CD8-positive, alpha-beta memory T cell (primary cell): ENCODE results near the gene SMARCA2. TPM values are rescaled to one million over a fixed set of nuclear protein-coding genes. Genes with fewer than 3 reads are reported as not detected.

ENCODE experiments used
- CTCF ChIA-PET: fragments of 350-600 bp; sonication (Branson Sonifier 250); formaldehyde crosslinking; loops from one replicate; lab custom pipeline; 2021; ENCODE audit warnings: antibody characterized with exemption; lab: Charles Lee
- POLR2A ChIA-PET: fragments of 350-600 bp; sonication (Branson Sonifier 250); formaldehyde crosslinking; loops from one replicate; lab custom pipeline; 2021; ENCODE audit warnings: antibody characterized with exemption; lab: Charles Lee
- DNase-seq, 5 donors: peaks; one replicate each; pipeline versions ENCODE4 v3.0.0 to v3.0.0-alpha.2; 2020 to 2022; ENCODE audit warnings: mixed read lengths in 1 of 5
- H3K27ac ChIP-seq: one replicate; pipeline ENCODE4 v1.7.0; 2013; ENCODE audit warnings: low read depth, mild to moderate bottlenecking, low read length, moderate library complexity
- H3K27me3 ChIP-seq: 2 replicates; pipeline ENCODE4 v1.7.0; 2013; ENCODE audit warnings: low read length, mild to moderate bottlenecking; ENCODE audit not compliant: insufficient read depth, poor library complexity, severe bottlenecking
- H3K36me3 ChIP-seq: 2 replicates; pipeline ENCODE4 v1.7.0; 2013; ENCODE audit warnings: mild to moderate bottlenecking, low read length, moderate library complexity; ENCODE audit not compliant: insufficient read depth
- H3K4me1 ChIP-seq: 2 replicates; pipeline ENCODE4 v1.7.0; 2013; ENCODE audit warnings: mild to moderate bottlenecking, low read length, moderate library complexity; ENCODE audit not compliant: insufficient read depth
- H3K4me3 ChIP-seq: 2 replicates; pipeline ENCODE4 v1.7.0; 2013; ENCODE audit warnings: mild to moderate bottlenecking, low read length
- H3K9me3 ChIP-seq: 2 replicates; pipeline ENCODE4 v1.7.0; 2013; ENCODE audit warnings: mild to moderate bottlenecking, low read length
- H3K27ac Mint-ChIP-seq, 8 donors: one replicate each; pipeline ENCODE4 v1.8.0; 2020 to 2021; ENCODE audit warnings: mixed read lengths in 8 of 8, mild to moderate bottlenecking in 6 of 8, inconsistent platforms in 3 of 8, moderate library complexity in 3 of 8
- H3K27me3 Mint-ChIP-seq, 2 donors: one replicate each; pipeline ENCODE4 v1.8.0; 2020 to 2021; ENCODE audit warnings: mixed read lengths in 2 of 2, mild to moderate bottlenecking in 1 of 2, moderate library complexity in 1 of 2
- H3K36me3 Mint-ChIP-seq, 3 donors: one replicate each; pipeline ENCODE4 v1.8.0; 2020 to 2021; ENCODE audit warnings: mixed read lengths in 3 of 3, inconsistent platforms in 1 of 3, mild to moderate bottlenecking in 1 of 3
- H3K4me1 Mint-ChIP-seq, 3 donors: one replicate each; pipeline ENCODE4 v1.8.0; 2020 to 2021; ENCODE audit warnings: mixed read lengths in 3 of 3, inconsistent platforms in 1 of 3, mild to moderate bottlenecking in 1 of 3
- H3K4me3 Mint-ChIP-seq, 7 donors: one replicate each; pipeline ENCODE4 v1.8.0; 2020 to 2021; ENCODE audit warnings: mixed read lengths in 7 of 7, mild to moderate bottlenecking in 6 of 7, moderate library complexity in 4 of 7, inconsistent platforms in 2 of 7
- H3K9me3 Mint-ChIP-seq, 5 donors: one replicate each; pipeline ENCODE4 v1.8.0; 2020 to 2022; ENCODE audit warnings: mixed read lengths in 5 of 5, mild to moderate bottlenecking in 3 of 5, moderate library complexity in 2 of 5, inconsistent platforms in 1 of 5
- polyA plus RNA-seq: library from polyadenylated mRNA; unstranded; fragments of 300-500 nt; fragmentation: Illumina TruSeq; gene quantifications from one replicate; pipeline ENCODE4 v1.2.3, GENCODE V29; 2021
- total RNA-seq, 2 experiments: library from RNA; stranded (reverse); gene quantifications; one replicate each; pipeline ENCODE4 v1.2.3, GENCODE V29; 2021

SMARCA2 gene
- total and polyA plus RNA-seq, 3 experiments from 2014 or later = 56.7 to 156 (median 145) TPM

DNA sequence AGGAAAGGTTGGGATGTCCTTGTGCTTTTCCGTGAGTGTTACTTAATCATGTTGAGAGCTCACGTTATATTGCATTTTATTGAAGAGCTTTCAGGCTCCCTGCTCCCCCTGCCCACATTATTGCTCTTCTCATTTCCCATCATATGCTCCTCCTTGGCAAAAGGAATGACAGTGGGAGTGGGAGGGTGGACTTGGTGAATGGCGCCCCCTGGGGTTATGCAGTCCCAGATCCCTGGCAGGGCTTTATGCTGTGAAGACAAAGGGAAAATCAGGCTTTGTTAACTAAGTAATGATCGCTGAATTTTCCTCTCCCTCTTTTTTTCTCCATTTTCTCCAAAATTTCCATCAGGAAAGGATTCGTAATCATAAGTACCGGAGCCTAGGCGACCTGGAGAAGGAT, 166.6 kb downstream of the SMARCA2 start:
- Mint-ChIP-seq H3K4me3 (no peak overlapping the region), H3K27me3 (no peaks in the 10 kb centered on the region), H3K9me3 (no peaks in the 10 kb centered on the region), H3K27ac (peak overlapping the region in 1 of 8 donors; percentile 50), H3K36me3 (peaks cover 15 to 70% (median 20%) of the 10 kb centered on the region in 3 donors), H3K4me1 (peaks cover 15 to 23% (median 21%) of the 10 kb centered on the region in 3 donors)
- H3K27ac ChIP-seq = no peak overlapping the region
- ChIA-PET CTCF (interaction anchor here (0.8 kb wide), 1 partner anchor 35 kb away, joined by 3 read pairs; no protein-coding TSS in a partner anchor), POLR2A (no interaction called here)
- peaks cover 32% of the 10 kb centered on the region for H3K36me3 ChIP-seq
- no peaks in the 10 kb centered on the region for H3K4me1 ChIP-seq
- no peak overlapping the region for H3K4me3 ChIP-seq
- no peaks in the 10 kb centered on the region for H3K9me3 ChIP-seq
- no peaks in the 10 kb centered on the region for H3K27me3 ChIP-seq
- no peak for DNase-seq

DNA sequence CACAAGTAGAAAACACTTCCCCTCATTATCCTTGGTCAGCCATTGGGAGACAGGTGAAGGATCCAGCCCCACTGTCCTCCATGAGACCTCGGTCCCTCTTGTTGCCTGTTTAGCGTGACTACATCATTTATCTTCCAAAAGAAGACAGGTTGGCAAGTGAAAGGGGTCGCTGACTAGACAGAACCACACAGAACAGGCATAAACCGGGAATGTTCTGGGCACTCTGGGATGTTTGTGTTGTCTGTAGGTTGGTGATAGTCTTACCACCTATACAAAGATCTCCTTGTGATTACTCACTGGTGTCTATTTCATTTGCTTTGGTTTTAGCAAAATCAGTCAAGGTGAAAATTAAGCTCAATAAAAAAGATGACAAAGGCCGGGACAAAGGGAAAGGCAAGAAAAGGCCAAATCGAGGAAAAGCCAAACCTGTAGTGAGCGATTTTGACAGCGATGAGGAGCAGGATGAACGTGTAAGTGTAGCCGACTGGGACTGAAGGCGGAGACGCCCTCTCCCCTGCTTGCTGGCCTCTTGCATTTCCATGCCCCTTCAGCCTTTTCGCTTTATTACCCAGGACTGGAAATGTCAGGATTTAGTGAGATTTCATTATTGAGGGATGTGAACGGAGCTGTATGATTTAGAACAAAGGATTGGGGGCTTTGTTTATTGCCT, 175.9 kb downstream of the SMARCA2 start:
- Histone ChIP-seq H3K4me1 (no peaks in the 10 kb centered on the region), H3K27ac (no peak overlapping the region), H3K4me3 (no peak overlapping the region), H3K9me3 (no peaks in the 10 kb centered on the region), H3K36me3 (peaks cover 56% of the 10 kb centered on the region), H3K27me3 (no peaks in the 10 kb centered on the region)
- DNase-seq = no peak
- ChIA-PET POLR2A (no interaction called here), CTCF (no interaction called here)
- Mint-ChIP-seq H3K36me3 (peaks cover 38 to 91% (median 47%) of the 10 kb centered on the region in 3 donors), H3K4me1 (peaks cover 0 to 5% (median 1%) of the 10 kb centered on the region in 3 donors), H3K27ac (peak overlapping the region in 5 of 8 donors; percentile 7 to 71 (median 44)), H3K4me3 (no peak overlapping the region), H3K27me3 (no peaks in the 10 kb centered on the region), H3K9me3 (no peaks in the 10 kb centered on the region)

DNA sequence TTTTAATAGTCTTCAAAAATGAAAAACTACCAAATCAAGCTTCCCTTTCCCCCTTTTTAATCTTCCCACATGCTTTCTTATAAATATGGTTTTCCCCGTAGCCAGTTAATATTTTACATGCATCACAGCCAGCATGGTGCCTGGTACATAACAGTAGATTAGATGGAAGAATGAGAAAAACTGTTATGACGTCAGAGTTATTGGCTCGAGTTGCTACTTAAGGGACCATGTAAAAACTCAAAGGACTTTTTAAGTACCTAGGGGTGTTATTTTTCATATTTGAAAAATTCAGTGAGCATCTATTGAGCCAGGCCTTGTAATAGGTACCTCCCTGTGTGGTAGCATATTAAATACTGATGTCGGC, 176.4 kb downstream of the SMARCA2 start:
- Histone ChIP-seq H3K27me3 (no peaks in the 10 kb centered on the region), H3K27ac (no peak overlapping the region), H3K36me3 (peaks cover 54% of the 10 kb centered on the region), H3K4me3 (no peak overlapping the region), H3K9me3 (no peaks in the 10 kb centered on the region), H3K4me1 (no peaks in the 10 kb centered on the region)
- DNase-seq = no peak
- Mint-ChIP-seq H3K27ac (no peak overlapping the region), H3K36me3 (peaks cover 43 to 92% (median 48%) of the 10 kb centered on the region in 3 donors), H3K9me3 (no peaks in the 10 kb centered on the region), H3K4me1 (peaks cover 0 to 5% (median 1%) of the 10 kb centered on the region in 3 donors), H3K27me3 (no peaks in the 10 kb centered on the region), H3K4me3 (no peak overlapping the region)
- ChIA-PET POLR2A (no interaction called here), CTCF (no interaction called here)

GRCh38 chr9:2192356-2192979, 177.3 kb downstream of the SMARCA2 start:
- Histone ChIP-seq H3K27ac (no peak overlapping the region), H3K36me3 (peaks cover 46% of the 10 kb centered on the region), H3K9me3 (no peaks in the 10 kb centered on the region), H3K27me3 (no peaks in the 10 kb centered on the region), H3K4me3 (no peak overlapping the region), H3K4me1 (no peaks in the 10 kb centered on the region)
- CTCF ChIA-PET = no interaction called here
- H3K27me3 Mint-ChIP-seq = no peaks in the 10 kb centered on the region
- no peak overlapping the region for H3K4me3 Mint-ChIP-seq
- H3K9me3 Mint-ChIP-seq = no peaks in the 10 kb centered on the region
- H3K4me1 Mint-ChIP-seq = peaks cover 0 to 5% (median 1%) of the 10 kb centered on the region in 3 donors
- H3K36me3 Mint-ChIP-seq = peaks cover 51 to 92% (median 54%) of the 10 kb centered on the region in 3 donors
- POLR2A ChIA-PET = no interaction called here
- peak overlapping the region in 3 of 8 donors; percentile 4 to 72 (median 7) for H3K27ac Mint-ChIP-seq
- DNase-seq = no peak

- no peaks in the 10 kb centered on the region for H3K27me3 ChIP-seq
- Mint-ChIP-seq H3K4me3 (no peak overlapping the region), H3K9me3 (no peaks in the 10 kb centered on the region), H3K4me1 (peaks cover 0 to 5% (median 1%) of the 10 kb centered on the region in 3 donors), H3K36me3 (peaks cover 55 to 94% (median 62%) of the 10 kb centered on the region in 3 donors), H3K27me3 (no peaks in the 10 kb centered on the region), H3K27ac (peak overlapping the region in 2 of 8 donors; percentile 28 to 46)
- no peak overlapping the region for H3K4me3 ChIP-seq
- no peaks in the 10 kb centered on the region for H3K9me3 ChIP-seq
- H3K36me3 ChIP-seq = peaks cover 41% of the 10 kb centered on the region
- H3K4me1 ChIP-seq = no peaks in the 10 kb centered on the region
- H3K27ac ChIP-seq = no peak overlapping the region
- ChIA-PET POLR2A (no interaction called here), CTCF (no interaction called here)
- DNase-seq = no peak
Observed at GRCh38 chr9:2193552-2193951, 178.4 kb downstream of the SMARCA2 start.

GRCh38 chr9:2195211-2195610, 180.1 kb downstream of the SMARCA2 start:
- Mint-ChIP-seq H3K27me3 (peaks cover 0 to 2% of the 10 kb centered on the region in 2 donors), H3K4me1 (peaks cover 0 to 5% (median 1%) of the 10 kb centered on the region in 3 donors), H3K27ac (peak overlapping the region in 3 of 8 donors; percentile 10 to 32 (median 14)), H3K36me3 (peaks cover 56 to 92% (median 72%) of the 10 kb centered on the region in 3 donors), H3K9me3 (peaks cover 3 to 13% (median 7%) of the 10 kb centered on the region in 5 donors), H3K4me3 (no peak overlapping the region)
- Histone ChIP-seq H3K4me3 (no peak overlapping the region), H3K9me3 (no peaks in the 10 kb centered on the region), H3K27me3 (no peaks in the 10 kb centered on the region), H3K36me3 (peaks cover 25% of the 10 kb centered on the region), H3K27ac (no peak overlapping the region), H3K4me1 (no peaks in the 10 kb centered on the region)
- ChIA-PET CTCF (no interaction called here), POLR2A (no interaction called here)
- no peak for DNase-seq

DNA sequence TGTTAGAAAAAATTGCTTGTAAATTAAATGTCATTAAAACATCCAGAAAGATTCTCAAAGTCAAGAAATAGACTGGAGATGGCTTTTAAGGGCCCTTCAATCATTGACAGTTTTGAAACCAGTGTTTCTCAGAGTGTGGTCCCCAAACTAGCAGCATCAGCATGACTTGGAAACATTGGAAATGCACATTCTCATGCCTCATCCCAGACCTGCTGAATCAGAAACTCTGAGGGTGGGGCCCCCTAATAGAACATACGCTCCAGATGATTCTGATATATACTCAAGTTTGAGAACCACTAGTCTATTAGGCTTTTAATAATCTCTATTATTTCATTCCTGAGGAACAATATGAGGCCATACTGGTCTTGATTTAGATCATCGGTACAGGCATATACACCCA, 181.6 kb downstream of the SMARCA2 start:
- no peaks in the 10 kb centered on the region for H3K4me1 ChIP-seq
- no peak overlapping the region for H3K27ac Mint-ChIP-seq
- DNase-seq = no peak
- H3K27ac ChIP-seq = no peak overlapping the region
- H3K27me3 Mint-ChIP-seq = peaks cover 0 to 2% of the 10 kb centered on the region in 2 donors
- no peaks in the 10 kb centered on the region for H3K27me3 ChIP-seq
- H3K4me3 Mint-ChIP-seq = no peak overlapping the region
- H3K9me3 Mint-ChIP-seq = peaks cover 3 to 22% (median 13%) of the 10 kb centered on the region in 5 donors
- CTCF ChIA-PET = no interaction called here
- no peak overlapping the region for H3K4me3 ChIP-seq
- peaks cover 0 to 5% (median 1%) of the 10 kb centered on the region in 3 donors for H3K4me1 Mint-ChIP-seq
- peaks cover 59 to 90% (median 74%) of the 10 kb centered on the region in 3 donors for H3K36me3 Mint-ChIP-seq
- peaks cover 14% of the 10 kb centered on the region for H3K36me3 ChIP-seq
- POLR2A ChIA-PET = no interaction called here
- H3K9me3 ChIP-seq = no peaks in the 10 kb centered on the region

DNA sequence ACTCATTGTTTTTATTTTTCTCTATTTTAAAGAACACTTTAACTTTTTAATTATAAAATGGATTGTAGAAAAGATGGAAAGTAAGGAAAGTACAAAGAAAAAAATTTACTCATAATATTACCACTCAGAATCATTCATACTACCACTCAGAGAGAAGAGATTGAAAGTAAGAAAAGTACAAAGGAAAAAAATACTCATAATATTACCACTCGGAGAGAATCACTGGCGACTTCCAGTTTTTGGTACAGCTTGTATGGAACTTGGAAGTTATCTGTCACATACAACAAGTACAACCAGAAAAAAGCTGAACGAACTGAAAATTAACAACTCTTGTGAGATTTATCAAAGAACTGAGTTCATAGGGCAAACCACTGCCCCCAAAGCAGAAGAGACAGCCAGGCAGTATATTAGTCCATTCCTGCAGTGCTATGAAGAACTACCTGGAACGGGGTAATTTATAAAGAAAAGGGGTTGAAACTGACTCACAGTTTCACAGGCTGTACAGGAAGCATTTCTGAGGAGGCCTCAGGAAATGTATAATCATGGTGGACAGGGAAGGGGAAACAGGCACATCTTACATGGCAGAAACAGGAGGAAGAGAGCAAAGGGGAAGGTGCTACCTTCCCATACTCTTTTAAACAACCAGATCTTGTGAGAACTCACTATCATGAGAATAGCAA, 183.9 kb downstream of the SMARCA2 start:
- Mint-ChIP-seq H3K4me1 (no peaks in the 10 kb centered on the region), H3K4me3 (peak overlapping the region in 1 of 7 donors; percentile 4), H3K27me3 (peaks cover 0 to 4% of the 10 kb centered on the region in 2 donors), H3K9me3 (peaks cover 3 to 32% (median 15%) of the 10 kb centered on the region in 5 donors), H3K27ac (no peak overlapping the region), H3K36me3 (peaks cover 50 to 73% (median 70%) of the 10 kb centered on the region in 3 donors)
- CTCF ChIA-PET = no interaction called here
- Histone ChIP-seq H3K27ac (no peak overlapping the region), H3K4me3 (no peak overlapping the region), H3K27me3 (no peaks in the 10 kb centered on the region), H3K9me3 (no peaks in the 10 kb centered on the region), H3K4me1 (no peaks in the 10 kb centered on the region), H3K36me3 (no peaks in the 10 kb centered on the region)
- DNase-seq = no peak
- POLR2A ChIA-PET = no interaction called here
